ENCODE results near the gene MACROD1.

Gene MACROD1

DNA sequence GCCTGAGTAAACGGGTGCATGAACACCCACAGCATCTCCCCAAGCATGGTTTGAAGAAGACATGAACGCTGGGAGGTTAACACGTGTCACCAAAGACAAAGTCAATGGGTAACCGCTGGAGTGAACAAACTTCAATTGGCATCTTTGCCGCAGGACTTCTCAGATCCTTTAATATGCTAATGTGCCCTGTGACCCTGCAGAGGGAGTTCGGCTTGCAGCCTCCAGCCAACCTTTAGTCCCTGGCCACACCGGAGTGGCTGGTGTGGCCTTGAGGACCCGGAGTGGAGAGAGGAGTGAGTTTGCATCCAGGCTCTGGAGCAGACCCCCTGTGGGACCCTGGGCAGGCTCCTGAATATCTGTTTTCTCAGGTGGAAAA, 73.2 kb downstream of the MACROD1 start:
- no peak for TF ChIP-seq CTCF (IDR thresholded peaks at IDR 0.05; ENCODE audit: low read depth, low read length)
- H3K4me3 ChIP-seq (ENCODE audit: low read depth, low read length), result no peak overlapping the region

DNA sequence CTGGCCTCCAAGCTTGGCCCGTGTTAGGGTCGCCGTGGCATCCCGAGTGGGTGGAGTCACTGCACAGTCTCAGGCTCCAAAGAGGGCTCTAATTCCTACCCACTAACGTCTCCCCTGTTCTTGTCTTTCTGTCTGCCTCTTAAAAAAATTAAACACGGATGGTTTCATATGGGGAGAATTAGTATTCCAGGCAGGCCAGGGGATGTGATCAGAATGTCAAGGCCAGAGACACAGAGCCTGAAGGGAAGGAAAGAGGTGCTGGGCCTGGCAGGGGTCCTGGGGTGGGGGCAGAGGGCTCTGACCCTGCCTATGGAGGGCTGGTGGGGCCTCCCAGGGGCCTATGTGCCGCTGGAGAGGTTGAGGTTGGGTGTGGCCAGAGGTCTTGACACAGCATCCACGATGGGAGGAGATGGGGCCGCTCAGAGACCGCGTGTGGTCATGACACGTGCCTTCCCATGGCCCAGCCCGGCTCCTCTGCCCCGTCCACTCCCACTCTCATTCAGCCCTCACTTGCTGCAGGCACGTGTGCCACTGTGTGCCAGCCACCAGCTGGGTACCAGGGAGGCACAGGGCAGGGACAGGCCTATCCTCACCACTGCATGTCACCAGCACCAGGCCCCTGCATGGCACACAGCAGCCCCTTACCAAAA, 73.7 kb downstream of the MACROD1 start:
- TF ChIP-seq CTCF (IDR thresholded peaks at IDR 0.05; ENCODE audit: low read depth, low read length), result no peak

DNA sequence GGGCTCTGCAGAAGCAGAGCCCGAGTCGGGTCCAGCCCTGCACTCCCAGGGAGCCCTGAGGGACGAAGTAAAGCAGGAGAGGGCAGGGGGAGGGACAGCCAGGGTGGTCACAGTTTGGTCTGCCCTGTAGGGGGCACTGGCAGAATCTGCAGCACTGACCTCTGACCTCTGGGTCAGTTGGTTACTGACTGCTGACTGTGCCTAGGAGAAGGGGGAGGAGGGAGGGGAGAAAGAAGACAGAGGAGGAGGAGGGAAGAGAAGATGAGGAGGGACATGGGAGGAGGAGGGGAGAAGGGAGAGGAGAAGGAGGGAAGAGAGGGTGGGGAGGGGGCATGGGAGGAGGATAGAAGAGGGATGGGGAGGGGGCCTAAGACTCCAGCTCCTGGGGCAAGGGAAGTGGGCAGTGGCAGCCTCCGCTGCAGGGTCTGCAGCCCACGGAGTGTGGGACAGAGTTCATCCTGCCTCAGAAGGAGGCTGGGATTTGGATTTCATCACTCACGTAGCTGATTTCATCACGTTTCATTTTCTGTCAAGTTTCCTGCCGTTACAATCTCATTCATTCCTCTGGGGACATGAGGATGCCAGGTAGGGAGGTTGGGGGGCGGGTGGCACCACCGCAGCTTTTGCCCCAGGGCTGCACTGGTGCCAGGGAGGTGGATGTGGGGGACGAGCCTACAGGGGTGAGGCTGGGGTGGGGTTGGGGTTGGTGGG, 75.0 kb downstream of the MACROD1 start:
- H3K4me3 ChIP-seq (ENCODE audit: low read depth, low read length), result peak overlapping the region; percentile 5; the same call in 1 of the 2 replicates
- no peak for TF ChIP-seq CTCF (IDR thresholded peaks at IDR 0.05; ENCODE audit: low read depth, low read length)

More for the DNA sequence above, 73.7 kb downstream of the MACROD1 start:
- no peak overlapping the region for H3K4me3 ChIP-seq (ENCODE audit: low read depth, low read length)

GRCh38 chr11:64089915-64090805, 75.8 kb downstream of the MACROD1 start:
- no peak overlapping the region for H3K4me3 ChIP-seq (ENCODE audit: low read depth, low read length)
- no peak for TF ChIP-seq CTCF (IDR thresholded peaks at IDR 0.05; ENCODE audit: low read depth, low read length)

- no peak overlapping the region for H3K4me3 ChIP-seq (ENCODE audit: low read depth, low read length)
- no peak for TF ChIP-seq CTCF (IDR thresholded peaks at IDR 0.05; ENCODE audit: low read depth, low read length)
Measured at GRCh38 chr11:64089493-64089892, 76.4 kb downstream of the MACROD1 start.

GRCh38 chr11:64089027-64089360, 76.9 kb downstream of the MACROD1 start:
- no peak for TF ChIP-seq CTCF (IDR thresholded peaks at IDR 0.05; ENCODE audit: low read depth, low read length)
- H3K4me3 ChIP-seq (ENCODE audit: low read depth, low read length), result no peak overlapping the region
